ENCODE data around the gene ASIC1. TPM values are rescaled to one million over a fixed set of nuclear protein-coding genes. Genes with fewer than 3 reads are reported as not detected.

The ASIC1 gene
- total RNA-seq, 2 experiments from 2014 or later, result 0.59 TPM; not detected in 1

DNA sequence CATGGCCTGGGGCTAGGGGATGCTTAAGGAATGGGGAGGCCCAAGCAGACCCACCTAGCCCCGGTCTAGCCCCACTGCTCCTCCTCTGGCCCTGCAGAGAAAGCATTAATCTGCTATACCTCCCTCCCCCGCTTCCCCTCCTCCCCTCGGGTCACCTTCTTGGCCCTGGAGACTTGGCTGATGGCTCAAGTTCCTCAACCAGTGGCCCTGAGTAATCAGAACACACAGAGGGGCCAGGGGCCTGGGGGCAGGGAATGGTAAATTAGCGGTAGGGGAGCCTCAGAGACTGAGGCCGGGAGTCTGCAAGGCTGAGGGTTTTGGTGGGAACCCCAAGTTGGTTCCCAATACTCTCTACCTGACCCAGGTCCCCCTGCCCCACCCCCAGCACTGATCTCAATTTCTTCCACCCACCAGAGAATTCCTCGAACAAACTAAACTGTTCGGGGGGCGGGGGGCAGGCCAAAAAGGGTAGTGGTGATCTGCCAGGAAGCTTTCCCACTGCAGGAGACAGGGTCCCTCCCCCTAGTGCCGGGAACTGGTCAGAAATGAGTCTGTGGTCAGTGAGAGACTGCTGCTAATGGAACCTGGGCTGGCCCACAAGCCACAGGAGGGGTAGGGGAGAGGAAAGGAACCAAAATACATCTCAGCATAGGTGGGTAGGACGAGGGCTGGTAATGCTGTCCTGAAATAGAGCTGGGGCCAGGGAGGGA, 15.0 kb downstream of the ASIC1 start:
- no peak for DNase-seq (ENCODE audit: low spot score)
- no peak for TF ChIP-seq EZH2phosphoT487 (IDR thresholded peaks at IDR 0.05; ENCODE audit: borderline replicate concordance, low read depth, low read length)
- TF ChIP-seq, protein P1, sequence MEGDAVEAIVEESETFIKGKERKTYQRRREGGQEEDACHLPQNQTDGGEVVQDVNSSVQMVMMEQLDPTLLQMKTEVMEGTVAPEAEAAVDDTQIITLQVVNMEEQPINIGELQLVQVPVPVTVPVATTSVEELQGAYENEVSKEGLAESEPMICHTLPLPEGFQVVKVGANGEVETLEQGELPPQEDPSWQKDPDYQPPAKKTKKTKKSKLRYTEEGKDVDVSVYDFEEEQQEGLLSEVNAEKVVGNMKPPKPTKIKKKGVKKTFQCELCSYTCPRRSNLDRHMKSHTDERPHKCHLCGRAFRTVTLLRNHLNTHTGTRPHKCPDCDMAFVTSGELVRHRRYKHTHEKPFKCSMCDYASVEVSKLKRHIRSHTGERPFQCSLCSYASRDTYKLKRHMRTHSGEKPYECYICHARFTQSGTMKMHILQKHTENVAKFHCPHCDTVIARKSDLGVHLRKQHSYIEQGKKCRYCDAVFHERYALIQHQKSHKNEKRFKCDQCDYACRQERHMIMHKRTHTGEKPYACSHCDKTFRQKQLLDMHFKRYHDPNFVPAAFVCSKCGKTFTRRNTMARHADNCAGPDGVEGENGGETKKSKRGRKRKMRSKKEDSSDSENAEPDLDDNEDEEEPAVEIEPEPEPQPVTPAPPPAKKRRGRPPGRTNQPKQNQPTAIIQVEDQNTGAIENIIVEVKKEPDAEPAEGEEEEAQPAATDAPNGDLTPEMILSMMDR (conservative IDR thresholded peaks at IDR 0.05; ENCODE audit: low read length), result no peak
- Histone ChIP-seq H2AFZ (ENCODE audit: low read length) (no peak overlapping the region), H4K20me1 (ENCODE audit: insufficient read depth, low read length) (no peaks in the 10 kb centered on the region), H3K79me2 (ENCODE audit: insufficient read depth, low read depth, low read length) (no peaks in the 10 kb centered on the region), H3K4me3 (ENCODE audit: low read depth, low read length, poor library complexity, severe bottlenecking) (no peak overlapping the region), H3K36me3 (ENCODE audit: insufficient read depth, low read length) (no peaks in the 10 kb centered on the region), H3K4me2 (ENCODE audit: low read length) (no peak overlapping the region), H3K9me3 (ENCODE audit: low read length) (no peaks in the 10 kb centered on the region), H3K9me2 (ENCODE audit: insufficient read depth, low read length) (no peaks in the 10 kb centered on the region), H3K27ac (ENCODE audit: low read depth, low read length, poor library complexity, severe bottlenecking) (no peak overlapping the region), H3K4me1 (ENCODE audit: insufficient read depth, low read length, poor library complexity, severe bottlenecking) (peaks cover 12% of the 10 kb centered on the region)
- POLR2A ChIA-PET, result no interaction called here
- intact Hi-C loops (cut with micrococcal nuclease; ENCODE audit: unreplicated experiment), result loop anchor here (5.0 kb wide), 1 partner anchor 35 kb away; no protein-coding TSS in a partner anchor
- no TSS peak for BruUV-seq (replicated peaks)
- CTCF ChIA-PET (ENCODE audit: unreplicated experiment), result interaction anchor here (2.5 to 2.8 kb wide), 2 partner anchors 39 to 106 kb away, joined by 20 to 26 read pairs; partner anchors contain the start of gene COX14

DNA sequence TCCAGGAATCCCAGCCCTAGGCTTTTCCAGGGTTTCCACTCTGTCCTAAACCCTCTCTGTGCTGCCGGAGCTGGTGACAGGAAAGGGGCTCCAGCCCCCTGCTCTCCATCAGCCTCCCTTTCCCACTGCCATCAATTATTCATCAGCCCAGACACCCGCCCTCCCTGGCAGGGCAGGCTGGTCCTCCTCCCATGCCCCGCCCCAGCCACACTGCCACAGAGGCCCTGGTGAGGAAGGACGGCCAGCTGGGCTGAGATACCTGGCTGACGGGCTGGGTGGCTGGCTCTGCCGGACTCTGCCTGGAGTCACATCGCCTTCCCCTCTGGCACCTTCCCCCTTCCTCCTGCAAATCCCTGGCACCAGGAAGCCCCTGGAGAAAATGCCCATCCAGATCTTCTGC, 15.8 kb downstream of the ASIC1 start:
- no peaks in the 10 kb centered on the region for H3K9me3 ChIP-seq (ENCODE audit: low read length)
- POLR2A ChIA-PET, result no interaction called here
- no peak overlapping the region for H3K4me3 ChIP-seq (ENCODE audit: low read depth, low read length, poor library complexity, severe bottlenecking)
- H3K9me2 ChIP-seq (ENCODE audit: insufficient read depth, low read length), result no peaks in the 10 kb centered on the region
- DNase-seq (ENCODE audit: low spot score), result no peak
- no peak for TF ChIP-seq EZH2phosphoT487 (IDR thresholded peaks at IDR 0.05; ENCODE audit: borderline replicate concordance, low read depth, low read length)
- TF ChIP-seq, protein P1 (conservative IDR thresholded peaks at IDR 0.05; ENCODE audit: low read length), result no peak
- H3K79me2 ChIP-seq (ENCODE audit: insufficient read depth, low read depth, low read length), result no peaks in the 10 kb centered on the region
- H2AFZ ChIP-seq (ENCODE audit: low read length), result no peak overlapping the region
- no peaks in the 10 kb centered on the region for H3K36me3 ChIP-seq (ENCODE audit: insufficient read depth, low read length)
- BruUV-seq (replicated peaks), result no TSS peak
- H4K20me1 ChIP-seq (ENCODE audit: insufficient read depth, low read length), result no peaks in the 10 kb centered on the region
- intact Hi-C loops (cut with micrococcal nuclease; ENCODE audit: unreplicated experiment), result loop anchor here (5.0 kb wide), 1 partner anchor 36 kb away; no protein-coding TSS in a partner anchor
- H3K4me2 ChIP-seq (ENCODE audit: low read length), result no peak overlapping the region
- CTCF ChIA-PET (ENCODE audit: unreplicated experiment), result no interaction called here
- H3K4me1 ChIP-seq (ENCODE audit: insufficient read depth, low read length, poor library complexity, severe bottlenecking), result peaks cover 12% of the 10 kb centered on the region
- no peak overlapping the region for H3K27ac ChIP-seq (ENCODE audit: low read depth, low read length, poor library complexity, severe bottlenecking)

DNA sequence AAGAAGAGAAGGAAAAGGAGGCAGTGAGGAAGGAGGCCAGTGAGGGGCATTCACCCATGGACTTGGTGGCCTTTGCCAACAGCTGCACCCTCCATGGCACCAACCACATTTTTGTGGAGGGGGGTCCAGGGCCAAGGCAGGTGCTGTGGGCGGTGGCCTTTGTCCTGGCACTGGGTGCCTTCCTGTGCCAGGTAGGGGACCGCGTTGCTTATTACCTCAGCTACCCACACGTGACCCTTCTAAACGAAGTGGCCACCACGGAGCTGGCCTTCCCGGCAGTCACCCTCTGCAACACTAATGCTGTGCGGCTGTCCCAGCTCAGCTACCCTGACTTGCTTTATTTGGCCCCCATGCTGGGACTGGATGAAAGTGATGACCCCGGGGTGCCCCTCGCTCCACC, 16.3 kb downstream of the ASIC1 start:
- CTCF ChIA-PET (ENCODE audit: unreplicated experiment), result interaction anchor here (1.2 kb wide), 1 partner anchor 12 kb away, joined by 3 read pairs; no protein-coding TSS in a partner anchor
- H4K20me1 ChIP-seq (ENCODE audit: insufficient read depth, low read length), result no peaks in the 10 kb centered on the region
- H2AFZ ChIP-seq (ENCODE audit: low read length), result no peak overlapping the region
- H3K36me3 ChIP-seq (ENCODE audit: insufficient read depth, low read length), result no peaks in the 10 kb centered on the region
- no peak overlapping the region for H3K27ac ChIP-seq (ENCODE audit: low read depth, low read length, poor library complexity, severe bottlenecking)
- H3K9me2 ChIP-seq (ENCODE audit: insufficient read depth, low read length), result no peaks in the 10 kb centered on the region
- no peak overlapping the region for H3K4me3 ChIP-seq (ENCODE audit: low read depth, low read length, poor library complexity, severe bottlenecking)
- no peak for DNase-seq (ENCODE audit: low spot score)
- BruUV-seq (replicated peaks), result no TSS peak
- H3K4me1 ChIP-seq (ENCODE audit: insufficient read depth, low read length, poor library complexity, severe bottlenecking), result peaks cover 12% of the 10 kb centered on the region
- H3K9me3 ChIP-seq (ENCODE audit: low read length), result no peaks in the 10 kb centered on the region
- no peaks in the 10 kb centered on the region for H3K79me2 ChIP-seq (ENCODE audit: insufficient read depth, low read depth, low read length)
- TF ChIP-seq, protein P1 (conservative IDR thresholded peaks at IDR 0.05; ENCODE audit: low read length), result no peak
- TF ChIP-seq EZH2phosphoT487 (IDR thresholded peaks at IDR 0.05; ENCODE audit: borderline replicate concordance, low read depth, low read length), result no peak
- no peak overlapping the region for H3K4me2 ChIP-seq (ENCODE audit: low read length)
- intact Hi-C loops (cut with micrococcal nuclease; ENCODE audit: unreplicated experiment), result loop anchor here (2.0 to 5.0 kb wide), 2 partner anchors 36 to 37 kb away; no protein-coding TSS in a partner anchor
- POLR2A ChIA-PET, result no interaction called here

All from OCI-LY7 (cell line).